GM23338 (cell line): Measurements from ENCODE around the gene SPTA1. TPM values are rescaled to one million over a fixed set of nuclear protein-coding genes. Genes with fewer than 3 reads are reported as not detected.
A peak's percentile ranks its signal among the peaks of the same experiment; 100 is the strongest.

ENCODE experiments used
- ATAC-seq: fragments of 200-7000 bp; cut with Tn5 transposase; 3 replicates; pipeline ENCODE4 v1.9.1; 2020
- DNase-seq: peaks from one replicate; pipeline ENCODE4 v3.0.0-alpha.2; 2015; ENCODE audit warnings: low spot score
- H2AFZ ChIP-seq: fragments of 200-600 bp; sonication (generic); 2 replicates; pipeline ENCODE4 v1.8.0; 2016; ENCODE audit warnings: antibody characterized with exemption, mild to moderate bottlenecking, moderate library complexity
- H3F3A ChIP-seq: fragments of 200-600 bp; sonication (generic); replicated peaks from 2 replicates; pipeline ENCODE4 v1.8.0; 2017; ENCODE audit warnings: antibody characterized with exemption, mixed run types, low read depth
- H3K27ac ChIP-seq: fragments of 200-600 bp; sonication (generic); 2 replicates; pipeline ENCODE4 v1.6.1; 2016; ENCODE audit warnings: low read depth
- H3K27me3 ChIP-seq: fragments of 200-600 bp; sonication (generic); 2 replicates; pipeline ENCODE4 v1.8.0; 2016; ENCODE audit warnings: mild to moderate bottlenecking, mixed run types, moderate library complexity; ENCODE audit not compliant: insufficient read depth
- H3K36me3 ChIP-seq: fragments of 200-600 bp; sonication (generic); 2 replicates; pipeline ENCODE4 v1.8.0; 2016; ENCODE audit warnings: mild to moderate bottlenecking; ENCODE audit not compliant: insufficient read depth
- H3K4me1 ChIP-seq: fragments of 200-600 bp; sonication (generic); 2 replicates; pipeline ENCODE4 v1.8.0; 2016; ENCODE audit warnings: mild to moderate bottlenecking, moderate library complexity; ENCODE audit not compliant: insufficient read depth
- H3K4me2 ChIP-seq: fragments of 200-600 bp; sonication (generic); 2 replicates; pipeline ENCODE4 v1.7.1; 2017; ENCODE audit warnings: mixed run types
- H3K4me3 ChIP-seq: fragments of 200-600 bp; sonication (generic); 2 replicates; pipeline ENCODE4 v1.6.1; 2016; ENCODE audit warnings: mixed run types
- H3K79me2 ChIP-seq: fragments of 200-600 bp; sonication (generic); replicated peaks from 2 replicates; pipeline ENCODE4 v1.8.0; 2017; ENCODE audit warnings: mild to moderate bottlenecking; ENCODE audit not compliant: insufficient read depth
- H3K9me2 ChIP-seq: fragments of 200-600 bp; sonication (generic); 2 replicates; pipeline ENCODE4 v1.8.0; 2017; ENCODE audit not compliant: insufficient read depth
- H4K20me1 ChIP-seq: fragments of 200-600 bp; sonication (generic); replicated peaks from 2 replicates; pipeline ENCODE4 v1.8.0; 2017; ENCODE audit warnings: mild to moderate bottlenecking; ENCODE audit not compliant: insufficient read depth
- H3K27ac Mint-ChIP-seq: 2 replicates; pipeline ENCODE4 v1.8.0; 2020; ENCODE audit warnings: inconsistent platforms, mild to moderate bottlenecking, moderate library complexity, mixed read lengths
- H3K27me3 Mint-ChIP-seq: 3 replicates; pipeline ENCODE4 v1.8.0; 2022; ENCODE audit warnings: low read depth, mild to moderate bottlenecking, moderate library complexity, mixed read lengths, inconsistent platforms; ENCODE audit not compliant: insufficient read depth, poor library complexity
- H3K36me3 Mint-ChIP-seq: 3 replicates; pipeline ENCODE4 v1.8.0; 2021; ENCODE audit warnings: low read depth, mild to moderate bottlenecking, inconsistent platforms, moderate library complexity, mixed read lengths
- H3K4me1 Mint-ChIP-seq: 3 replicates; pipeline ENCODE4 v1.8.0; 2020; ENCODE audit warnings: mild to moderate bottlenecking, inconsistent platforms, mixed read lengths
- H3K4me3 Mint-ChIP-seq: 3 replicates; pipeline ENCODE4 v1.8.0; 2021; ENCODE audit warnings: moderate library complexity, mild to moderate bottlenecking, inconsistent platforms, mixed read lengths
- H3K9me3 Mint-ChIP-seq: 3 replicates; pipeline ENCODE4 v1.8.0; 2020; ENCODE audit warnings: moderate library complexity, mild to moderate bottlenecking, inconsistent platforms, mixed read lengths
- CREB1 ChIP-seq: fragments of 250-450 bp; sonication (Bioruptor Pico); IDR thresholded peaks from 2 replicates; pipeline ENCODE4 v1.5.0; 2020; ENCODE audit warnings: low read depth, mild to moderate bottlenecking, moderate library complexity
- EZH2phosphoT487 ChIP-seq: fragments of 200-600 bp; sonication (generic); IDR thresholded peaks from one replicate; pipeline ENCODE4 v1.8.1; 2018; ENCODE audit warnings: antibody characterized with exemption; ENCODE audit not compliant: unreplicated experiment
- JUNB ChIP-seq: IDR thresholded peaks from one replicate; pipeline ENCODE4 v1.6.1; 2016; ENCODE audit warnings: antibody characterized with exemption; ENCODE audit not compliant: unreplicated experiment
- NANOG ChIP-seq: IDR thresholded peaks from 2 replicates; pipeline ENCODE4 v1.6.1; 2016; ENCODE audit warnings: antibody characterized with exemption, borderline replicate concordance
- REST ChIP-seq: IDR thresholded peaks from one replicate; pipeline ENCODE4 v1.6.1; 2018; ENCODE audit warnings: antibody characterized with exemption; ENCODE audit not compliant: unreplicated experiment
- ZNF114 ChIP-seq: fragments of 250-450 bp; sonication (Bioruptor Pico); IDR thresholded peaks from 2 replicates; pipeline ENCODE4 v1.5.0; 2020; ENCODE audit warnings: mild to moderate bottlenecking, moderate library complexity
- ZNF331 ChIP-seq: fragments of 250-450 bp; sonication (Bioruptor Pico); IDR thresholded peaks from 2 replicates; pipeline ENCODE4 v1.5.0; 2020; ENCODE audit warnings: low read depth, mild to moderate bottlenecking, moderate library complexity
- ZNF462 ChIP-seq: fragments of 250-450 bp; sonication (Bioruptor Pico); IDR thresholded peaks from 2 replicates; pipeline ENCODE4 v1.5.0; 2020; ENCODE audit warnings: mild to moderate bottlenecking, moderate library complexity
- polyA plus RNA-seq: library from polyadenylated mRNA; unstranded; fragments of >200 nt; fragmentation: Nextera tagmentation; extraction: Ambion mirVana; gene quantifications from 2 replicates; pipeline ENCODE4 v1.2.1, GENCODE V29; 2016
- total RNA-seq: library from RNA; depleted of rRNA; stranded (reverse); fragments of >200 nt; shearing (Covaris generic); gene quantifications from 2 replicates; pipeline ENCODE4 v1.2.3, GENCODE V29; 2014
- TF ChIP-seq, protein P1 (sequence below): IDR thresholded peaks from 2 replicates; pipeline ENCODE4 v1.6.1; 2016; ENCODE audit warnings: antibody characterized with exemption

SPTA1 gene
- total and polyA plus RNA-seq, 2 experiments from 2014 or later, result not detected

- Mint-ChIP-seq H3K27ac (no peak overlapping the region), H3K27me3 (no peaks in the 10 kb centered on the region), H3K9me3 (no peaks in the 10 kb centered on the region), H3K4me3 (no peak overlapping the region), H3K4me1 (no peaks in the 10 kb centered on the region), H3K36me3 (no peaks in the 10 kb centered on the region)
- H3K4me2 ChIP-seq, result no peak overlapping the region
- H2AFZ ChIP-seq, result no peak overlapping the region
- no peak overlapping the region for H3K27ac ChIP-seq
- H3K4me3 ChIP-seq, result no peak overlapping the region
- no peaks in the 10 kb centered on the region for H3K9me2 ChIP-seq
- ATAC-seq (no peak), DNase-seq (no peak)
- H3K4me1 ChIP-seq, result no peaks in the 10 kb centered on the region
- no peaks in the 10 kb centered on the region for H3K79me2 ChIP-seq
- TF ChIP-seq ZNF462 (CRISPR knock-in tag) (no peak), ZNF331 (no peak), EZH2phosphoT487 (no peak), JUNB (no peak)
- TF ChIP-seq, protein P1, sequence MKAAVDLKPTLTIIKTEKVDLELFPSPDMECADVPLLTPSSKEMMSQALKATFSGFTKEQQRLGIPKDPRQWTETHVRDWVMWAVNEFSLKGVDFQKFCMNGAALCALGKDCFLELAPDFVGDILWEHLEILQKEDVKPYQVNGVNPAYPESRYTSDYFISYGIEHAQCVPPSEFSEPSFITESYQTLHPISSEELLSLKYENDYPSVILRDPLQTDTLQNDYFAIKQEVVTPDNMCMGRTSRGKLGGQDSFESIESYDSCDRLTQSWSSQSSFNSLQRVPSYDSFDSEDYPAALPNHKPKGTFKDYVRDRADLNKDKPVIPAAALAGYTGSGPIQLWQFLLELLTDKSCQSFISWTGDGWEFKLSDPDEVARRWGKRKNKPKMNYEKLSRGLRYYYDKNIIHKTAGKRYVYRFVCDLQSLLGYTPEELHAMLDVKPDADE, result no peak
- H4K20me1 ChIP-seq, result no peaks in the 10 kb centered on the region
- H3K27me3 ChIP-seq, result no peaks in the 10 kb centered on the region
- H3K36me3 ChIP-seq, result no peaks in the 10 kb centered on the region
- no peaks in the 10 kb centered on the region for H3F3A ChIP-seq
Measured at GRCh38 chr1:158719664-158720063, 33.1 kb upstream of the SPTA1 start.

GRCh38 chr1:158717344-158717743 lies 30.8 kb upstream of the SPTA1 start:
- H3K4me2 ChIP-seq, result no peak overlapping the region
- no peaks in the 10 kb centered on the region for H3K9me3 Mint-ChIP-seq
- 0 out of 2 replicates have a peak overlapping the region, but pooled peaks have one; percentile 12 for H2AFZ ChIP-seq
- no peaks in the 10 kb centered on the region for H4K20me1 ChIP-seq
- no peaks in the 10 kb centered on the region for H3K36me3 ChIP-seq
- no peak overlapping the region for H3K4me3 ChIP-seq
- H3K27me3 ChIP-seq, result no peaks in the 10 kb centered on the region
- H3F3A ChIP-seq, result no peaks in the 10 kb centered on the region
- no peak for DNase-seq
- no peaks in the 10 kb centered on the region for H3K9me2 ChIP-seq
- H3K27ac Mint-ChIP-seq, result no peak overlapping the region
- no peak overlapping the region for H3K27ac ChIP-seq
- no peak for ATAC-seq
- H3K79me2 ChIP-seq, result no peaks in the 10 kb centered on the region
- no peaks in the 10 kb centered on the region for H3K4me1 ChIP-seq
- no peak overlapping the region for H3K4me3 Mint-ChIP-seq
- no peaks in the 10 kb centered on the region for H3K27me3 Mint-ChIP-seq
- H3K4me1 Mint-ChIP-seq, result no peaks in the 10 kb centered on the region
- H3K36me3 Mint-ChIP-seq, result no peaks in the 10 kb centered on the region
- TF ChIP-seq ZNF331 (no peak), ZNF114 (no peak), CREB1 (no peak), EZH2phosphoT487 (no peak), NANOG (no peak), REST (no peak)
- TF ChIP-seq, protein P1, result no peak
